HUES6 (cell line): ENCODE measurements around the gene PBXIP1.
"Not testable (repeated sequence)": the region's sequence is repeated elsewhere in the genome, so short reads cannot be mapped to it uniquely, and the experiment has no call there.

Experiments used
- H3K27ac ChIP-seq: 2 replicates; pipeline ENCODE4 v1.7.0; 2013; ENCODE audit warnings: low read depth, mild to moderate bottlenecking, low read length, inconsistent platforms
- H3K27me3 ChIP-seq: 2 replicates; pipeline ENCODE4 v1.6.1; 2013; ENCODE audit warnings: low read length; ENCODE audit not compliant: control insufficient read depth, insufficient read depth
- H3K36me3 ChIP-seq: 2 replicates; pipeline ENCODE4 v1.6.1; 2013; ENCODE audit warnings: low read length; ENCODE audit not compliant: control insufficient read depth, insufficient read depth
- H3K4me1 ChIP-seq: 2 replicates; pipeline ENCODE4 v1.6.1; 2013; ENCODE audit warnings: low read length; ENCODE audit not compliant: control insufficient read depth, insufficient read depth
- H3K4me3 ChIP-seq: 2 replicates; pipeline ENCODE4 v1.5.1; 2013; ENCODE audit warnings: low read depth, low read length
- H3K9ac ChIP-seq: one replicate; pipeline ENCODE4 v1.6.1; 2013; ENCODE audit warnings: mild to moderate bottlenecking, low read length
- H3K9me3 ChIP-seq: 2 replicates; pipeline ENCODE4 v1.6.1; 2013; ENCODE audit warnings: low read depth, low read length; ENCODE audit not compliant: control insufficient read depth, insufficient read depth

PBXIP1 gene

DNA sequence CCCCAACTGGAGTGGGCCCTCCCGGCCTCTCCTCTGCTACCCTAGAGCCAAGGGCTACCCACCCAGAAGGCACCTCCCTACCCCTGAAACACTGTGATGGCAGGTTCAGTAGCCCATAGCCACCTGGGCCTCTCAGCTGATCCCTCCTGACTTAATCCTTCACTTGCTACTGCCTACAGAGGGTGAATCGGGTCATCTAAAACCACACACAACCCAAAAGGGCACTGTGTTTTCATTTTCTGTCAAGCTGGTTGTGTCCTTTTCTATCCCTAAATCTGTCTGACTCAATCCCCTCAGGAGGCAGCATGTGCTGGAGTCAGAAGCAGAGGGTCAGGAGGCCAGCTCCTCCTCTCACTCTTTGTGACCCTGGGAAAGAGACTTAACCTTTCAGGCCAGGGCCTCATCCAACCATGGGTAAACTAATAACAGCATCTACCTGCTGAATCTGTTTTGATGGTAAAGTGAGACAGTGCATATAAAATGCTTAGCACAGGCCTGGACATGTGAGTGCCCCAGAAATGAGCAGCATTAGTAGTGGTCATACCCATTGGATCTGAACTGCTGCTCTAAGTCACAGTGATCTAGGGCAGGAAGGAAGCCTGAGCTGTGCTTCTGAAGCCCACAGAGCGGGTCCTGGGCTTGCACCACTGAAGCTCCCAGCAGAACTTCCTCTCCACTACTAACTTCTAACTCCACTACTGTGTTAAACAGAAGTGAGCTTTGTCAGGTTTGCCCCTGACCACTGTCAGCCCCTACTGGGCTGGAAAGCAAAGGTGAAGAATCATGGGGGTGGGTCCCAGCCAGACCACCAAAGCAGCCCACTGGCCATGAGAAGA lies 30.3 kb downstream of the PBXIP1 start:
- H3K4me3 ChIP-seq, result no peak overlapping the region
- H3K9ac ChIP-seq, result no peak overlapping the region
- H3K27ac ChIP-seq, result no peak overlapping the region
- no peaks in the 10 kb centered on the region for H3K4me1 ChIP-seq
- no peaks in the 10 kb centered on the region for H3K27me3 ChIP-seq
- H3K9me3 ChIP-seq, result no peaks in the 10 kb centered on the region
- peaks cover 38% of the 10 kb centered on the region for H3K36me3 ChIP-seq

DNA sequence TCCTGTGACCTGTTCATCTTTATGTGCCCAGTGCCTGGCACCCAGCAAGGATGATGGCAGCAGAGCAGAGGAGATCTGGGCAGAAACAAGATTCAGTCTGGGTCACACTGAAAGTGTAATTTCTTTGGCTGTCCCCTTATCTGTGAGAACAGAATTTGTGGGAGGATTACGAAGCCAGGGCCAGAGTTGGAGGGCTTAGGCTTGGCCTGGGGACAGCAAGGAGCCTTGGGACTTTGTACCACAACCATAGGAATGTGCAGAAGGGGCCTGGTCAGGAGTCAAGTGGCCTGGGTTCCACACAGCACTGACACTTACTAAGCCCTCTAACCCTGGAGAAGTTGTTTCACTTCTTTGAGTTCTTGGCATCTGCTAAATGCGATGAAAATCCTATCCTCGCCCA lies 32.2 kb downstream of the PBXIP1 start:
- H3K27me3 ChIP-seq, result no peaks in the 10 kb centered on the region

GRCh38 chr1:154913273-154913672 lies 42.6 kb downstream of the PBXIP1 start:
- H3K4me3 ChIP-seq, result no peak overlapping the region
- H3K27me3 ChIP-seq, result no peaks in the 10 kb centered on the region
- H3K4me1 ChIP-seq, result no peaks in the 10 kb centered on the region
- H3K36me3 ChIP-seq, result no peaks in the 10 kb centered on the region
- no peak overlapping the region for H3K27ac ChIP-seq
- H3K9me3 ChIP-seq, result peaks cover 18% of the 10 kb centered on the region
- H3K9ac ChIP-seq, result no peak overlapping the region

More for the DNA sequence above, 32.2 kb downstream of the PBXIP1 start:
- Histone ChIP-seq H3K36me3 (peaks cover 38% of the 10 kb centered on the region), H3K9ac (no peak overlapping the region), H3K4me1 (no peaks in the 10 kb centered on the region), H3K27ac (no peak overlapping the region), H3K9me3 (no peaks in the 10 kb centered on the region), H3K4me3 (no peak overlapping the region)

DNA sequence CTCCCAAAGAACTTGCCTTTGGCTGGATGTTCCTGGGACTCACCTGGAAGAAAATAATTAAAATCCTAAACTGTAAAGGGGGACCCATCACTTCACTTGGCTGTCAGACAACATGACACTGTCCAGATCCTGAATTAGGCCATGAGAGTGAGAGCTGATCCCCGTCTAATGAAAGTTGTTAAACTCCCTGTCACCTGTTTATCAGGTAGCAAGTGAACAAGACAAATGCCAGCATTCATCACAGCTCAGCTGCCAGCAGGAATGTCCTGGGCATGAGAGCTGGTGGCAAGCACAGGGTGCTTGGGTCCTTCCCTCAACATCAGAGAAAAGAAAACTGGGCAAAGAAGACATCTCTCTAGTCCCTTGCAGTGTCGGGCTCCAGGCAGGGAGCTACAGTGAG lies 43.1 kb downstream of the PBXIP1 start:
- Histone ChIP-seq H3K27me3 (no peaks in the 10 kb centered on the region), H3K4me3 (no peak overlapping the region), H3K9ac (no peak overlapping the region), H3K4me1 (no peaks in the 10 kb centered on the region), H3K9me3 (peaks cover 24% of the 10 kb centered on the region), H3K27ac (no peak overlapping the region), H3K36me3 (no peaks in the 10 kb centered on the region)

DNA sequence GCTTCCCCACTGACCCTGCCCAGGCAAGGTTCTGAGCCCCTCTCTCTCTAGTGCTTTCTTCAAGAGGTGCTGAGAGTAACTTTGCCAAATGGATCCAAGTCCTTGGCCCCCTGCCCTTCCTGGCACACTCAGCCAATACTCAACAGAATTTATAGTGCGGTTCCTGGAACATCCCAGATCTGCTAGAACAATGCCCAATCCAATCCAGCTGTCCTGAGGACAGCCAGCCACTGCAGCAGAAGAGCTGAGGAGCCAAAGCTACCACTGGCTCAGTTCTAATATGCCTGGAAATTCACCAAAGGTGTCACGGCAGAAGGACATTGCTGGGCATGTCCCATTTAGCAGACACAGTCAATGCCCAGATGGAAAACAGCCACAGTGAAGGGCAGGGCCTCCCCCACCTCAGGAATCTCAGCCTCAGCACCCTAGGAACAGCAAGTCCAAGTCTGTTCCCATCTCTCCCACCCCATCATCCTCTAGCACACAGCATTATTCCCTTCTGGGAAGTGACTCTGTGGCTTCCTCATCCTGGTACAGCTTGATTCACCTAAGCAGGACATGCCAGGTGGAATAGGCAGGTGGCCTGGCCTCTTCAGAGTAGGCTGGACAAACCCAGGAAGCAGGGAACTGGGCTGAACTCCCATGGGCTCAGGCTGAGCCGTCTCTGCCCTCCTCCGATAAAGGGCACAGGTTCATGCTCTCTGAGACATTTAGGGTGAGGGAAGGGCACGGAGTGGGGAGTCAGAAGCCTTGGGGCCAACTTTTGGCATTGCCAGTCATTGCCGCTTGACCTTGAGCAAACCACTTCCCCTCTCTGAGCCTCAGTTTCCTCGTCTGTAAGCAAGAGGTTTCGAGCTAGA lies 44.0 kb downstream of the PBXIP1 start:
- H3K9me3 ChIP-seq, result peaks cover 28% of the 10 kb centered on the region
- H3K27me3 ChIP-seq, result no peaks in the 10 kb centered on the region
- H3K9ac ChIP-seq, result no peak overlapping the region
- H3K4me1 ChIP-seq, result no peaks in the 10 kb centered on the region
- H3K27ac ChIP-seq, result no peak overlapping the region
- no peaks in the 10 kb centered on the region for H3K36me3 ChIP-seq
- no peak overlapping the region for H3K4me3 ChIP-seq

DNA sequence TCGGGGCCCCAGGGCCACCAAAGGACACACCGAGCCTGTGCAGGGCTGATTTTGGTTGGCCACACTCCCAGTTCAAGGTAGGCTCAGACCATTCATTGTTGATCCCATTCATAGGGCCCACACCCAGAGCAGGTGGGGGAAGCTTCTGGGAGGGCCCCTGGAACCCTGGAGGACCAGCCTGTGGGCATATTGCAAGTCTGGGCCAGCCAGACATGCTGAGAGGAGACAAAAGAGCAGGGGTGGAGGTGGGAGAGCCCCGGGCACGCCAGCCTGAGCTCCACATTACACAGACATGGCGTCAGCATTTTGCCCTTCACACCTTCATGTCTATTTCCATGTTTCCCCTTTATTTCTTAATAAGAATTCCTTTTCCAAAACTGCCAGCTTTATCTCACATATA lies 45.0 kb downstream of the PBXIP1 start:
- Histone ChIP-seq H3K4me1 (no peaks in the 10 kb centered on the region), H3K27ac (no peak overlapping the region), H3K4me3 (no peak overlapping the region), H3K9ac (no peak overlapping the region), H3K36me3 (no peaks in the 10 kb centered on the region), H3K9me3 (peaks cover 31% of the 10 kb centered on the region), H3K27me3 (no peaks in the 10 kb centered on the region)

DNA sequence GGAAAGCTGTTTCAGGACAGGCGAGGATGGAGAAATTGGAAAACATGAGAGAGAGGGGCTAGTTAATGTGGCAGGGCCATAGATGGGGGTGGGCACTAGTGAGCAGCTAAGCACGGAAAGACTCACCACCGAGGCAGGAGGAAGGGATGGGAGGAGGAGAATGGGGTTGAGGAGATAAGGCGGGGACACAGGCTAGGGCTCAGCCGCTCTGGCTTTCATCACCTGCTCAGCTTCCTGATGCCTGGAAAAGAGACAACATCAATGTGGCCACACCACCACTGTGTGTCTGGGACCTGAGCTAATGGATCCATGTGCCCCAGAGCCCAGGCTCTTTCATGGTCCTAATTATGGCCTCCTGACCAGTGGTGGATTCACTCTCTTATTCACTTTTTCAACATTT lies 47.0 kb downstream of the PBXIP1 start:
- no peak overlapping the region for H3K4me3 ChIP-seq
- no peaks in the 10 kb centered on the region for H3K36me3 ChIP-seq
- H3K9ac ChIP-seq, result no peak overlapping the region
- H3K27ac ChIP-seq, result no peak overlapping the region
- H3K9me3 ChIP-seq, result peaks cover 31% of the 10 kb centered on the region
- H3K4me1 ChIP-seq, result no peaks in the 10 kb centered on the region
- no peaks in the 10 kb centered on the region for H3K27me3 ChIP-seq

- not testable (repeated sequence) for H3K36me3 ChIP-seq, H3K4me1 ChIP-seq, H3K4me3 ChIP-seq, H3K27me3 ChIP-seq, H3K27ac ChIP-seq, H3K9ac ChIP-seq
- H3K9me3 ChIP-seq, result peaks cover 31% of the 10 kb centered on the region
Measured at GRCh38 chr1:154908129-154908528, 47.8 kb downstream of the PBXIP1 start.

DNA sequence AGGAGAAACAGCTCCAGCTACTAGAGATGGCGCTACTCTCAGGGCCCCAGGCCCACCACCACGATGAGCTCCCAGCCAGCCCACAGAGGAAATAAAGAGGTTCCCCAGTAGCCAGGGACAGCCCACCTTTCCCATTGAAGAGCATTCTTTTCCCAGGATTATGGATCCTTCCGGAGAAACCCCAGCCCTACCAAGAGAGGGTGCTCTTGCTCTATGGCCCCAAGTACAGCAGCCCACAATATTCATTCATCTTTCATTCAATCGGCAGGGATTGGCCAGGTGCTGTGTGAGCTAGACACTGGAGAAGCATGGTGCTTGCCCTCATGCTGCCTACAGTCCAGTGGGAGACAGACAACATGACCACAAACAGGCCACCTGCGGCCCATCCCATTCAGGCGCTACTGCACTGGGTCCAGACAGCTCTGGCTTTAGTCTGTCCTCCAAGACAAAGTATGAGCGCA lies 49.2 kb downstream of the PBXIP1 start:
- H3K27ac ChIP-seq, result no peak overlapping the region
- no peaks in the 10 kb centered on the region for H3K27me3 ChIP-seq
- peaks cover 31% of the 10 kb centered on the region for H3K9me3 ChIP-seq
- H3K9ac ChIP-seq, result no peak overlapping the region
- H3K4me3 ChIP-seq, result no peak overlapping the region
- no peaks in the 10 kb centered on the region for H3K36me3 ChIP-seq
- H3K4me1 ChIP-seq, result no peaks in the 10 kb centered on the region

DNA sequence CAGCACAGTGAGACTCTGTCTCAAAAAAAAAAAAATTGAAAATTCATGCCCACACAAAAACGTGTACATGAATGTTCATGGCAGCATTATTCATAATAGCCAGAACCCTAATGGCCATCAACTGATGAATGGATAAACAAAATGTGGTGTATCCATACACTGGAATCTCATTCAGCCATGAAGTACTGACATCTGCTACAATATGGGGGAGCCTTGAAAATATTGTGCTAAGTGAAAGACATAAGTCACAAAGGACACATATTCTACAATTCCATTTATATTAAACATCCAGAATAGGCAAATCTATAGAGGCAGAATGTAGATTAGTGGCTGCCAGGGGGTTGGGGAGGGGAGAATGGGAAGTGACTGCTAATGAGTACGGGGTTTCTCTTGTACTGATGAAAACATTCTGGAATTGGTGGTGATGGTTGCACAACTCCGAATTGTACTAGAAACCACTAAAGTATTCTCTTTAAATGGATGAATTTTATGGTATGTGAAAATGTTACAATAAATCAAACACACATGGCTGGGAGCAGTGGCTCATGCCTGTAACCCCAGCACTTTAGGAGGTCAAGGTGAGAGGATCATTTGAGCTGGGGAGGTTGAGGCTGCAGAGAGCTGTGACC lies 52.8 kb downstream of the PBXIP1 start:
- no peaks in the 10 kb centered on the region for H3K36me3 ChIP-seq
- no peak overlapping the region for H3K27ac ChIP-seq
- H3K9me3 ChIP-seq, result peaks cover 11% of the 10 kb centered on the region
- no peak overlapping the region for H3K9ac ChIP-seq
- H3K4me3 ChIP-seq, result no peak overlapping the region
- no peaks in the 10 kb centered on the region for H3K4me1 ChIP-seq
- no peaks in the 10 kb centered on the region for H3K27me3 ChIP-seq

GRCh38 chr1:154901591-154901990 lies 54.3 kb downstream of the PBXIP1 start:
- Histone ChIP-seq H3K9me3 (no peaks in the 10 kb centered on the region), H3K27ac (no peak overlapping the region), H3K4me1 (no peaks in the 10 kb centered on the region), H3K4me3 (no peak overlapping the region), H3K9ac (no peak overlapping the region), H3K36me3 (no peaks in the 10 kb centered on the region), H3K27me3 (no peaks in the 10 kb centered on the region)
